HEK293 (cell line): ENCODE measurements around the gene CHST1.

Source experiments
- CTCF ChIP-seq: fragments of 450-650 bp; formaldehyde crosslinking; IDR thresholded peaks from 2 replicates; pipeline ENCODE4 v1.5.1; 2016; ENCODE audit warnings: missing biosample characterization, missing genetic modification characterization
- HOXD13 ChIP-seq: sonication (generic); formaldehyde crosslinking; IDR thresholded peaks from 2 replicates; pipeline ENCODE4 v1.8.0; 2022; ENCODE audit warnings: missing genetic modification reagents, borderline replicate concordance
- KLF10 ChIP-seq: fragments of 450-650 bp; IDR thresholded peaks from 2 replicates; pipeline ENCODE4 v1.5.1; 2018; ENCODE audit warnings: missing biosample characterization, mild to moderate bottlenecking, missing genetic modification characterization
- KLF9 ChIP-seq: fragments of 450-650 bp; formaldehyde crosslinking; IDR thresholded peaks from 2 replicates; pipeline ENCODE4 v1.5.1; 2016; ENCODE audit warnings: missing biosample characterization, missing genetic modification characterization, low read depth
- SP3 ChIP-seq: fragments of 450-650 bp; formaldehyde crosslinking; IDR thresholded peaks from 2 replicates; pipeline ENCODE4 v1.5.1; 2016; ENCODE audit warnings: missing biosample characterization, missing genetic modification characterization
- TCF7L2 ChIP-seq: IDR thresholded peaks from 2 replicates; pipeline ENCODE4 v1.6.1; 2011; ENCODE audit warnings: low read depth, mild to moderate bottlenecking, inconsistent platforms, low read length, moderate library complexity, borderline replicate concordance
- ZBTB11 ChIP-seq: fragments of 450-650 bp; formaldehyde crosslinking; conservative IDR thresholded peaks from 2 replicates; pipeline ENCODE4 v1.5.1; 2016; ENCODE audit warnings: low read depth, missing biosample characterization, missing genetic modification characterization
- ZBTB49 ChIP-seq: fragments of 450-650 bp; formaldehyde crosslinking; IDR thresholded peaks from 2 replicates; pipeline ENCODE4 v1.5.1; 2016; ENCODE audit warnings: missing biosample characterization, missing genetic modification characterization, low read depth
- ZNF121 ChIP-seq: fragments of 450-650 bp; formaldehyde crosslinking; IDR thresholded peaks from 2 replicates; pipeline ENCODE4 v1.5.1; 2016; ENCODE audit warnings: missing biosample characterization, missing genetic modification characterization
- ZNF311 ChIP-seq: fragments of 450-650 bp; formaldehyde crosslinking; IDR thresholded peaks from 2 replicates; pipeline ENCODE4 v1.5.1; 2017; ENCODE audit warnings: missing biosample characterization, missing genetic modification characterization, borderline replicate concordance
- ZNF639 ChIP-seq: fragments of 450-650 bp; formaldehyde crosslinking; IDR thresholded peaks from 2 replicates; pipeline ENCODE4 v1.5.1; 2016; ENCODE audit warnings: missing biosample characterization, missing genetic modification characterization

GRCh38 chr11:45610627-45611026 is 54.8 kb downstream of the CHST1 start:
- TF ChIP-seq ZNF639 (no peak), KLF9 (tag by site-specific recombination) (no peak), SP3 (tag by site-specific recombination) (no peak), CTCF (tag by site-specific recombination) (no peak), ZBTB11 (tag by site-specific recombination) (no peak), ZNF121 (no peak), KLF10 (no peak), HOXD13 (CRISPR knock-in tag) (no peak), ZBTB49 (tag by site-specific recombination) (no peak), ZNF311 (no peak), TCF7L2 (no peak)
